Amniotic stem cell (primary cell): ENCODE results near the gene PTPRD.

Experiments used
- DNase-seq: peaks from one replicate; lab custom pipeline; 2025; lab: John Stamatoyannopoulos, UW

PTPRD gene

DNA sequence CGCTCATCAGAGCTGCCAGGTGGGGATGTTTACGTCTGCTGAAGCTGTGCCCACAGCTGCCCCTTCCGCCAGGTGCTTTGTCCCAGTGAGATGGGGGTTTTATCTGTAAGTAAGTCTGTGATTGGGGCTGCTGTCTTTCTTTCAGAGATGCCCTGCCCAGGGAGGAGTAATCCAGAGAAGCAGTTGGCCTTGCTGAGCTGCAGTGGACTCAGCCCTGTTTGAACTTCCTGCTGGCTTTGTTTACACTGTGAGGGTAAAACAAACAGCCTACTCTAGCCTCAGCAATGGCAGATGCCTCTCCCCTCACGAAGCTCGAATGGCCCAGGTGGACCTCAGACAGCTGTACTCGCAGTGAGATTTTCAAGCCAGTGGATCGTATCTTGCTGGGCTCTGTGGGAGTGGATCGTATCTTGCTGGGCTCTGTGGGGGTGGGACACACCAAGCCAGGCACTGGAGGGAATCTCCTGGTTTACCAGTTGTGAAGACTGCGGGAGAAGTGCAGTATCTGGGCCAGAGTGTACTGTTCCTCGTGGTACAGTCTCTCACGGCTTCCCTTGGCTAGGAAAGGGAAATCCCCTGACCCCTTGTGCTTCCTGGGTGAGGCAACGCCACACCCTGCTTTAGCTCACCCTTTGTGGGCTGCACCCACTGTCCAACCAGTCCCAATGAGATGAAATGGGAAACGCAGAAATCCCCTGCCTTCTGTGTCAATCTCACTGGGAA lies 2283.1 kb downstream of the PTPRD start:
- no peak for DNase-seq

DNA sequence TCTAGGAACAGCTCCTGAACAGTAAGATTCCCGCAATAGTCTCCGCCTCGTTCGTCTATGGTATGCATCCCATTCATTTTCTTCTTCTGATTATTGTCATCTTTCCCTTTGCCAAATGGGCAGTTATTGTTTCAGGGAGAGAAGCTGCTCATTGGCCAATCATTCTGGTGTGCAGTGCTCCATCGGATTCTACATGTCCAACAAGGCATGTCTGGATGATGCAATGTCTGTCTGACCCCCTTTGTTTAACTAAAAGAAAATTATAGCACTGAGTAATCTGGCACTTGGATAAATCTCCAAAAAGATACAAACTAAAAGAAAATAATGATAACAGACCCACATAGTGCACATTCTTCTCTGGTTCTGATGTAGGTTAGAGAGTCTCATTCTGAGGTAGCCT lies 2297.6 kb downstream of the PTPRD start:
- DNase-seq: no peak

DNA sequence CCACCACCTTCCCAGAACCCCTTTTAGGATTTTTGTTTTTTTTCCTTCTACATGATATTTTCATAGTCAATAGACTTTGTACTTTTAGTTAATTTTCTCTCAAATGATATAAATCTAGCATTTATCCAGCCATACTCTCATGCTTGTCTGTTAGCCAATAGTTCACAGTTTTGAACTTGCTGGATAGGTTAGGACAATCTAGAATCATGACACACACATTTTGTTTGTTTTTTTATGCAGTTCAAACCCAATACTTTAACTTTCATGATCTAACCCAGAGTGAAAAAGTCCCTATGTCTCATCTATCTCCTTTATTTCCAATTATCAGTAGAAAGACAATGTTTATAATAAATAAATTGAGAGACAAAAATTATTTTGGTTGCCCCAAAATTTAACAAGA lies 2303.5 kb downstream of the PTPRD start:
- no peak for DNase-seq

DNA sequence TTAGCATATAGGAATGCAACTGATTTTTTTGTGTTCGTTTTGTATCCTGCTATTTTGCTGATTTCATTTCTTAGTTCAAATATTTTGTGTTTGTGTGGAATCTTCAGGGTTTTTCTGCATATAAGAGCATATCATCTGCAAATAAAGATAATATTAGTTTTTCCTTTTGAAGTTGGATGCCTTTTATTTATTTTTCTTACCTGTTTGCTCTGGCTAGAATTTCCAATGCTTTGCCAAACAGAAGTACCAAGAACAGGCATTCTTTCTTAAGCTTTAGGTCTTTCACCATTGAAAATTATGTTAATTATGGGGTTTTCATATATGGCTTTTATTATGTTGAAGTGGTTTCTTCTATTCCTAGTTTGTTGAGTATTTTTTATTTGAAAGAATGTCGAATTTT lies 2308.1 kb downstream of the PTPRD start:
- no peak for DNase-seq

- no peak for DNase-seq
Observed at GRCh38 chr9:8301296-8301695, 2311.5 kb downstream of the PTPRD start.

DNA sequence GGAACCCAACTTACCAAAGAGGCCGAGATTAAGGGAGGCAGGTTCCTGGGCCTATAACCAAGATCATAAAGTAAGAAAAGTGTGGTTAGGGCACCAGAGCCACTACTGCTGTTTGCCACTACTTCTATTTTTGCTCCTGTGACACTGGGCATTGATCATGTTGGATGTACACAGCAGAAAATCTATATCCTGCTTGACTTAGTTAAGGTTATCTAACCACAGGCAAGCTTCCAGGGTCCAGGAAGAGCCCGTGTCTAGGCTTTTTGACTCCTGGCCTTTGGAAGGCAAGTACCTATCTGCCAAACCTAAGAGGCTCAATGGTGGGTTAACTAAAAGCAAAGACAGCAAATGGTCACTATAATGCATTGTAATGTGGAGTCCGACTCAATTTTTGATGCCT lies 2315.8 kb downstream of the PTPRD start:
- DNase-seq: no peak

- DNase-seq: no peak
Observed at GRCh38 chr9:8292657-8293056, 2320.1 kb downstream of the PTPRD start.

DNA sequence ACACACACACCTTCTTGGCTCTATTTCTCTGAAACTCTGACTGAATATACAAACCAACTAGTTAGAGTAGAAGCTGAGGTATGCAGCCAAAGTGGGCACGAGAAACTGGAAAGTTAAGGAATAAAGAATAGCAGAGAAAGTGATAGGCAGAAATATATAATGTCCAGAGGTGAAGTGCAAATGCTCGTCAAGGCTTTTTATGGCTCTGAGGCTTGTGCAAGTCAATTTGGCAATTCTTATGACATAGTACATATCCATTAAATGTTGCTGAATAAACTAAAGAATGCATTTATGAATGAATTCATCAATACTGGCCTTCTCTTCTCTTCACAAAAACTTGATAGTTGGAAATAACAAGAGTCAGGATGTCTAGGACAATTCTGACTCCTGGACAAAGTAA lies 2323.1 kb downstream of the PTPRD start:
- DNase-seq: no peak

DNA sequence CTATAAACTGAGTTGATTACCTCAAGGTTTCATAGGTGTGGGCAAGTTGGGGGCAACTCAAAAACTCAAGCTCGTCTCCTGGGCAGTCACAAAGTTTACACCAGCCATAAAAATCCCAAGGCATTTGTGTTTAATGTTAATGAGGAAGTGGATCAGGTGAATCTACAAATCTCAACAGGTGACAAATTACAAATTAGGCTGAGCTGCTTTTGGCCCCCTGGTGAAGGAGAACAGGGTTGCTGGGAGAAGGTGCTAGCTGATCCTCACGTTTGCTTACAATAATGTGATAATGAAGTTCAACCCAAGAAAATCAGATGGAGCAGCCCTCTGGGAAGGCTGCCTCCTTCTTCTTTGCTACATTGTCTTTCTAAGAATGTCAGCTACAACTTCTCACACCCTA lies 2324.8 kb downstream of the PTPRD start:
- DNase-seq: no peak

DNA sequence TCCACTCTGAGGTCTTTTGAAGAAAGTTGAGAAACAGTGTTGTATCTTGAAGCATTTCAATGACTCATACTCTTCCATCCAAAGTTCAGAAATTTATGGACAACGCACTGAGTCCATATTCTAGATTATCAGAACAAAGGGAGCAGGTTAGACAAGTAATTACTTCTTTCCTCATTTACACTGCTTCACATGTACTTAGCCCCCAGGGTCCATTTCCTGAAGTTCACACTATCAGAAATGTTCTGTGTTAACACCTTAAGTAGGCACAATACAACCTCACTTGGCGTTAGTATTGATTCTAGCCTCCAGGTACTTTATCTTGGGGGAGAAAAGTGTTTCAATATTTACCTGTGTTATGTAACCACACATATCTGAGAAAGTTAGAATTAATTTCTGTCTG lies 2325.3 kb downstream of the PTPRD start:
- DNase-seq: no peak

- DNase-seq: no peak
Observed at GRCh38 chr9:8284884-8285283, 2327.9 kb downstream of the PTPRD start.

DNA sequence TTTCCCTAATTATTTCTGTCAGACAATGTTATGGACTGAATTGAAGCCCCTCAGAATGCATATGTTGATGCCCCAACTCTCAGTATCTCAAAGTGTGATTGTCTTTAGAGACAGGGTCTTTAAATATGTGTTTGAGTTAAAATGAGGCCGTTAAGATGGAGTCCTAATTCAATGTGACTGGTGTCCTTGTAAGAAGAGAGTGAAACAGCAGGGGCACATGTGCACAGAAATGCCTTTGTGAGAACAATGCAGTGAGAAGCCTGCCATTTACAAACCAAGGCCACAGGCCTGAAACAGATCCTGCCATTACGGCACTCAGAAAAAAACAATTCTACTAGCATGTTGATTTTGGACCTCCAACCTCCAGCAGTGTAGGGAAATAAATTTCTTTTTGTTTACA lies 2330.3 kb downstream of the PTPRD start:
- no peak for DNase-seq

- DNase-seq: no peak
Observed at GRCh38 chr9:8280811-8281210, 2332.0 kb downstream of the PTPRD start.

- no peak for DNase-seq
Observed at GRCh38 chr9:8278048-8278447, 2334.8 kb downstream of the PTPRD start.

- no peak for DNase-seq
Observed at GRCh38 chr9:8270235-8270634, 2342.6 kb downstream of the PTPRD start.

- no peak for DNase-seq
Observed at GRCh38 chr9:8268881-8269280, 2343.9 kb downstream of the PTPRD start.

- DNase-seq: no peak
Observed at GRCh38 chr9:8268216-8268878, 2344.5 kb downstream of the PTPRD start.

DNA sequence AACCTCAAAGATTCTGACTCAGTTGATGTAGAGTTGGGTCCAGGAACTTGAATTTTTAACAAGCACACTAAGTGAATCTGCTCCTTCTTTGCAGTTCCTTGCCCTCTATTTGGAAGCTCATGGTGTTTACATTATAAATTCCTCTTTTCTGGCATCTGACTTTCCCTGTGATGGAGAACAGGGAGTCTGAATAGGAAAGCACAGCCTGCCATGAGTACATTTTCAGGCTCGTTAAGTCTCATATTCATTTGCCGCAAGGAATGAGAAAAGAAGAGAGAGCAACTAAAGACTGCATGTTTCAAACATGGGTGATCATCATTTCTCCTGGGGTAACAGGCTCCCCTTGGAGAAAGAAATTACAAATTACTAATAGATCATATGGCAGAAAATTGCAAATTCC lies 2345.2 kb downstream of the PTPRD start:
- DNase-seq: no peak

DNA sequence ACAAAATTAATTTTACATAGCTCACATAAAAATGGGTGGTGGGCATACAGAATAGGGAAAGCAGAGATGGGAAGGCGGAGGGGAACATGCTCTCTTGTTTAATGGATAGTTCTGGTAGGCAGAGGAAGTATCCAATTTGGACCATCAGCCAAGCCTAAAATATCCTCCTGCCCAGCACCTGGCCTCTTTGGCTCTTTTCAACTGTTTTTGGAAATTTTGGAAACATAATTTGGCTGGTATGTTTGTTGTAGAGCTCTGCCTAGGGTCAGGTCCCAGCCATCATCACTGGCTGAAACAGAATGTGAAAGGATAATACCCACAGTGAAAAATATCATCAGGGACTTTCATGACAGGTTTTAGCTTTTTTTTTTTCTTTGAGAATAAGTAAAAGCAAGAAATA lies 2345.9 kb downstream of the PTPRD start:
- DNase-seq: no peak

DNA sequence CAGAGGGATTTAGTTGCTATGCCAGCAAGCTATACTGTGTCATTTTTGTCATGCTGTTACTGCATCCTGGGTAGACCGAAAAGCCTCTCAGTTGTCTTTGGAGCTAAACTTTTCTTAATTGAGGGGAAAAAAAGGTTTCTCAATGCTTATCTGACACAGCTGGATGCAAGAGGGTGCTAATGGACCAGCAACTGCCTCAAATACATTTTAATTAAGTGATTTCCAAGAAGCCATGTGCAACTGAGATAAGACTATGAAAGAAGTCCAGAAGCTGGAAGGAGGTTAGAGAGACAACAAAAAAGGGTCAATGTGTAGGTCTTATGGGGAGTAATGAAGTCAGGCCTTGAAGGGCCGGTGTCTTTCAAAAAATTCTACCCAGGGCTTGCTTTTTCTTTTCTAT lies 2347.5 kb downstream of the PTPRD start:
- DNase-seq: no peak
